GM12891 (cell line): ENCODE results near the gene ALCAM.

Source experiments
- POLR2A ChIP-seq: IDR thresholded peaks from 2 replicates; pipeline ENCODE4 v1.6.1; 2011; ENCODE audit warnings: low read depth, low read length, control low read depth
- POLR2AphosphoS5 ChIP-seq: IDR thresholded peaks from 2 replicates; pipeline ENCODE4 v1.6.1; 2011; ENCODE audit warnings: low read depth, low read length, control low read depth
- SPI1 ChIP-seq: IDR thresholded peaks from 2 replicates; pipeline ENCODE4 v1.6.1; 2011; ENCODE audit warnings: low read depth, low read length, control low read depth
- TAF1 ChIP-seq: IDR thresholded peaks from 2 replicates; pipeline ENCODE4 v1.6.1; 2011; ENCODE audit warnings: low read depth, low read length, control low read depth

DNA sequence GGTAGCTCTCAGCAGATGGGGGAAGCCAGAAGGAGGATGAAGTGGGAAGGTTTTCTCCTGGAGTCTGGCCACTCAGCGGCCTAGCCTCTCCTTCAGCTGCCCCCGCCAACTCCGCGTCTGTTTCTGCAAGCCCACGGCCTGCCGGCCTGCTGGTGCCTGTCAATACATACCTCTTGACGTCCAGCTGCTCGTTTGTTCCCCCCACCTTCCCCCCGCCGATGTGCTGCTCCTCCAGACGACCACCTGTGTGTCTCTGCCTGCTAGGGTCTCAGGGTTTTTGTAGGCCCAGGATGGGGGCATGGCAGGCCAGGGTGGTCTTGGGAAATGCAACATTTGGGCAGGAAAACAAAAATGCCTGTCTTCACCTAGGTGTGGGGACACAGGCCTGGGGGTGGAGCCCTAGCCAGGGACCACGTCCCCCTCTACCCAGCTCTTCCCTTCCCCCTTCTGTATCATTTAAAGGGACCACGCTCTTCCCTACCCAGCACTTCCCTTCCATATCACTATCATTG, 137.8 kb downstream of the ALCAM start:
- TF ChIP-seq POLR2A (no peak), POLR2AphosphoS5 (no peak), TAF1 (no peak), SPI1 (no peak)
